Measurements from ENCODE around the gene KCNK3. TPM values are rescaled to one million over a fixed set of nuclear protein-coding genes. Genes with fewer than 3 reads are reported as not detected.

Gene KCNK3
- total RNA-seq, 2 donors from 2014 or later: 30.9 to 35.4 TPM

GRCh38 chr2:26763019-26763418, 70.5 kb downstream of the KCNK3 start:
- intact Hi-C loops (cut with DNase I): no loop called here
- DNase-seq: no peak
- ATAC-seq: no peak

GRCh38 chr2:26764078-26764887, 71.8 kb downstream of the KCNK3 start, which contains the start of gene SLC35F6:
SLC35F6 (plus strand) TSS chr2:26764284; CDS start chr2:26764350, 66 bp downstream.
- peak; percentile 88 for DNase-seq
- intact Hi-C loops (cut with DNase I): no loop called here
- peak; percentile 96 to 97 for ATAC-seq

- ATAC-seq (no peak), DNase-seq (no peak)
- intact Hi-C loops (cut with DNase I): no loop called here
Measured at GRCh38 chr2:26764906-26765305, 72.4 kb downstream of the KCNK3 start.

- intact Hi-C loops (cut with DNase I): no loop called here
- no peak for DNase-seq
- ATAC-seq: no peak
Measured at GRCh38 chr2:26765475-26766200, 73.1 kb downstream of the KCNK3 start.

GRCh38 chr2:26767129-26767528, 74.6 kb downstream of the KCNK3 start:
- DNase-seq (no peak), ATAC-seq (no peak)
- intact Hi-C loops (cut with DNase I): no loop called here

- intact Hi-C loops (cut with DNase I): no loop called here
- DNase-seq: no peak
- no peak for ATAC-seq
Measured at GRCh38 chr2:26767894-26768487, 75.5 kb downstream of the KCNK3 start.

- DNase-seq (no peak), ATAC-seq (no peak)
- intact Hi-C loops (cut with DNase I): no loop called here
Measured at GRCh38 chr2:26768759-26769088, 76.2 kb downstream of the KCNK3 start.

GRCh38 chr2:26769089-26769761, 76.7 kb downstream of the KCNK3 start:
- intact Hi-C loops (cut with DNase I): no loop called here
- DNase-seq (peak; percentile 82), ATAC-seq (peak; percentile 38 to 58)

- intact Hi-C loops (cut with DNase I): no loop called here
- DNase-seq (peak; percentile 89), ATAC-seq (peak; percentile 48 to 50)
Measured at GRCh38 chr2:26770986-26771586, 78.6 kb downstream of the KCNK3 start.

- intact Hi-C loops (cut with DNase I): no loop called here
- ATAC-seq: peak; percentile 89 to 90
- DNase-seq: peak; percentile 97
Measured at GRCh38 chr2:26772064-26773001, 79.8 kb downstream of the KCNK3 start.

- DNase-seq (no peak), ATAC-seq (no peak)
- intact Hi-C loops (cut with DNase I): no loop called here
Measured at GRCh38 chr2:26776195-26776800, 83.8 kb downstream of the KCNK3 start.

- intact Hi-C loops (cut with DNase I): no loop called here
- DNase-seq: no peak
- no peak for ATAC-seq
Measured at GRCh38 chr2:26778098-26778497, 85.6 kb downstream of the KCNK3 start.

GRCh38 chr2:26778507-26778906, 86.0 kb downstream of the KCNK3 start:
- intact Hi-C loops (cut with DNase I): no loop called here
- ATAC-seq (no peak), DNase-seq (no peak)

GRCh38 chr2:26780203-26780760, 87.8 kb downstream of the KCNK3 start:
- ATAC-seq (no peak), DNase-seq (no peak)
- intact Hi-C loops (cut with DNase I): no loop called here

Data from left cardiac atrium (tissue), 4 donors.